NT2/D1 (cell line): ENCODE data around the gene RGS19.

ENCODE experiments used
- DNase-seq: peaks from one replicate; pipeline ENCODE4 v3.0.0-alpha.2; 2011; ENCODE audit warnings: low read depth, low spot score
- H3K27me3 ChIP-seq: 2 replicates; pipeline ENCODE4 v1.6.0; 2011; ENCODE audit warnings: mild to moderate bottlenecking; ENCODE audit not compliant: insufficient read length, insufficient read depth
- H3K36me3 ChIP-seq: 2 replicates; pipeline ENCODE4 v1.6.1; 2011; ENCODE audit warnings: mild to moderate bottlenecking, low read length, mixed read lengths; ENCODE audit not compliant: insufficient read depth, insufficient read length
- H3K4me1 ChIP-seq: 2 replicates; pipeline ENCODE4 v1.5.1; 2011; ENCODE audit not compliant: insufficient read depth, insufficient read length
- H3K4me3 ChIP-seq: 2 replicates; pipeline ENCODE4 v1.5.1; 2011; ENCODE audit warnings: low read depth; ENCODE audit not compliant: insufficient read length
- H3K9ac ChIP-seq: 2 replicates; pipeline ENCODE4 v1.6.0; 2011; ENCODE audit warnings: low read depth; ENCODE audit not compliant: insufficient read length
- H3K9me3 ChIP-seq: 2 replicates; pipeline ENCODE4 v1.5.1; 2011; ENCODE audit warnings: mild to moderate bottlenecking, low read length; ENCODE audit not compliant: insufficient read depth
- SUZ12 ChIP-seq: IDR thresholded peaks from 2 replicates; pipeline ENCODE4 v1.6.1; 2011; ENCODE audit not compliant: insufficient read length, insufficient read depth; ENCODE audit errors: extremely low read depth
- YY1 ChIP-seq: IDR thresholded peaks from 2 replicates; pipeline ENCODE4 v1.6.1; 2011; ENCODE audit not compliant: insufficient read length, insufficient read depth
- ZNF274 ChIP-seq: IDR thresholded peaks from 2 replicates; pipeline ENCODE4 v1.6.1; 2011; ENCODE audit warnings: mild to moderate bottlenecking, low read depth, low read length

The RGS19 gene

DNA sequence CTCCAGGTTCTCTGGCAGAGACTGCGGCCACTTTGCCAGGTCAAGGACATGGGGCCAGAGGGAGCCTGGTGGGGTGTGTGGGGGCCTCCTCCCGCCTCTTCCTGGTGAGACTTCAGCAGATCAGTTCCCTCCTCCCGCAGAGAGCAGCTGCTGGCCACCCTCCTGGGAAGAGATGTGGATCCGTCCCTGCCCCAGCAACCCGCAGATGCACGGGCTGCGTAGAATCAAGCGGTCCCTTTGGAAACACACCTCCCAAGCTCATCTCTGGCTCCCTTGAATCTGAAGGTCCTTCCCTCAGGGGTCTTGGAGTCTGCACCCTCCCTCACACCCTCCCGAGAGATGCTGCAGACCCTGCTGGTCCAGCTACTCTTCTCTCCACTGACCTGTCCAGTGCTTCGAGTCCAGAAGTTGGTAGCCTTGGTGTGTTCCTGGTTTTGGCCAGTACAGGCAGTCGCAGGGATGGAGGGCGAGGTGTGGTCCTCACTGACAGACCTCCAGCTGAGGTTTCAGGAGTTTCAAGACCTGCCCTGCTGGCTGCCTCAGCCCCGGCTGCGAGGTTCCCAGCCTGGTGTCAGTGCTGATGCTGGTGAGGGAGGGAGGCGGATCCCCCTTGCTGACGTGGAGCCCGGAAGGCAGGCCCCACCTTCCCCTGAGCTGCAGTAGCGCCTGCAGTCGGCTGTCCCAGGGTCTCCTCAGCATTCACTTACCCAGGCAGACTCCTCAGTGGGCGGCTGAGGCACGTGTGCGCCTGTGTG lies 27.8 kb upstream of the RGS19 start, which contains the start of gene NPBWR2:
NPBWR2 (minus strand) TSS at position 585 of the 755 bp plus-strand sequence. CDS start 734 bp downstream, outside the sequence.
- Histone ChIP-seq H3K36me3 (no peaks in the 10 kb centered on the region), H3K9me3 (no peaks in the 10 kb centered on the region), H3K4me1 (peaks cover 25% of the 10 kb centered on the region), H3K4me3 (no peak within 1 kb of the TSS), H3K9ac (peak within 1 kb of the TSS; percentile 26), H3K27me3 (peaks cover 8% of the 10 kb centered on the region)
- TF ChIP-seq YY1 (no peak), ZNF274 (no peak), SUZ12 (no peak)
- DNase-seq = no peak

DNA sequence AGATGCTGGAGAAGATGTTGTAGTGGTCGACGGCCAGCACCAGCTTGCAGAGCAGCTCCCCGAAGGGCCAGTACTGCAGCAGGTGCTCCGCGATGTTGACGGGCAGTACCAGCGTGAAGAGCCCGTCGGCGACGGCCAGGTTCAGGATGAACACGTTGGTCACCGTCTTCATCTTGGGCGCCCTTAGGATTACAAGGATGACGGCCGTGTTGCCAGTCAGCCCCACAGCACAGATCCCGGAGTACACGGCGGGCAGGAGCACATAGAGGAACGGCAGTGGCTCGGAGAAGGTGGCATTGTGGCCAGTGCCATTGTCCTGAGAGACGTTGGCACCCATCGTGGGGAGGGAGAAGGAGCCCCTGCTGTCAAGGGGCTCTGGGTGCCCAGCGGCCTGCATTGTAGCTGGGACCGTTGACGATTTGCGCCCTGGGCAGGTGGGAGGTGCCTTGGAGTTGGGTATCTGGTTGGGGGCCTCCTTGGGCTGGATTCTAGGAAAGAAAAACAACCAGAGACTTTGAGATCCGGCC lies 27.2 kb upstream of the RGS19 start:
- H3K9ac ChIP-seq = no peak overlapping the region
- peaks cover 13% of the 10 kb centered on the region for H3K27me3 ChIP-seq
- no peak for DNase-seq
- no peak for TF ChIP-seq ZNF274
- no peak for TF ChIP-seq SUZ12
- TF ChIP-seq YY1 = no peak
- H3K9me3 ChIP-seq = no peaks in the 10 kb centered on the region
- peaks cover 29% of the 10 kb centered on the region for H3K4me1 ChIP-seq
- no peak overlapping the region for H3K4me3 ChIP-seq
- no peaks in the 10 kb centered on the region for H3K36me3 ChIP-seq

DNA sequence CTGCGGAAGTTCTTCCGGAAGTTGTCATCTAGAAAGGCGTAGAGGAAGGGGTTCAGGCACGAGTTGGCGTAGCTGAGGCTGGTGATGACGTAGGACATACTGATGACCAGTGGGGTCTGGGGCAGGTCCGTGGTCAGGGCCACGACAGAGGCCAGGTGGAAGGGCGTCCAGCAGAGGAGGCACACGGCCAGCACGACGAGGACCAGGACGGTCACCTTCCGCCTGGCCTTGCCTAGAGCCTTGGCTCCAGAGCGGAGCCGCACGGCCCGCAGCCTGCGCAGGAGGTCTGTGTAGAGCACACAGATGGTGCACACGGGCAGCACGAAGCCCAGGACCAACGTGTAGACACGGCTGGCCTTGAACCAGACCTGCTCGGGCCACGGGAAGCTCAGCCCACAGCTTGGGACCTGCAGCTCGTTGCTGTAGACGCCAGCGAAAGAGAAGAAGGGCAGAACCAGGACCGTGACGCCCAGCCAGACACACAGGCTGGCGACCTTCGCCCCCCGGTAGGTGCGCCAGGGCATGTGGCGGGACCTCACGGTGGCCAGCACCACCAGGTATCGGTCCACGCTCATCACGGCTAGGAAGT lies 26.6 kb upstream of the RGS19 start:
- no peaks in the 10 kb centered on the region for H3K36me3 ChIP-seq
- no peaks in the 10 kb centered on the region for H3K9me3 ChIP-seq
- TF ChIP-seq ZNF274 = no peak
- no peak for TF ChIP-seq YY1
- no peak for TF ChIP-seq SUZ12
- peaks cover 30% of the 10 kb centered on the region for H3K4me1 ChIP-seq
- H3K27me3 ChIP-seq = peaks cover 18% of the 10 kb centered on the region
- DNase-seq = no peak
- no peak overlapping the region for H3K4me3 ChIP-seq
- no peak overlapping the region for H3K9ac ChIP-seq

DNA sequence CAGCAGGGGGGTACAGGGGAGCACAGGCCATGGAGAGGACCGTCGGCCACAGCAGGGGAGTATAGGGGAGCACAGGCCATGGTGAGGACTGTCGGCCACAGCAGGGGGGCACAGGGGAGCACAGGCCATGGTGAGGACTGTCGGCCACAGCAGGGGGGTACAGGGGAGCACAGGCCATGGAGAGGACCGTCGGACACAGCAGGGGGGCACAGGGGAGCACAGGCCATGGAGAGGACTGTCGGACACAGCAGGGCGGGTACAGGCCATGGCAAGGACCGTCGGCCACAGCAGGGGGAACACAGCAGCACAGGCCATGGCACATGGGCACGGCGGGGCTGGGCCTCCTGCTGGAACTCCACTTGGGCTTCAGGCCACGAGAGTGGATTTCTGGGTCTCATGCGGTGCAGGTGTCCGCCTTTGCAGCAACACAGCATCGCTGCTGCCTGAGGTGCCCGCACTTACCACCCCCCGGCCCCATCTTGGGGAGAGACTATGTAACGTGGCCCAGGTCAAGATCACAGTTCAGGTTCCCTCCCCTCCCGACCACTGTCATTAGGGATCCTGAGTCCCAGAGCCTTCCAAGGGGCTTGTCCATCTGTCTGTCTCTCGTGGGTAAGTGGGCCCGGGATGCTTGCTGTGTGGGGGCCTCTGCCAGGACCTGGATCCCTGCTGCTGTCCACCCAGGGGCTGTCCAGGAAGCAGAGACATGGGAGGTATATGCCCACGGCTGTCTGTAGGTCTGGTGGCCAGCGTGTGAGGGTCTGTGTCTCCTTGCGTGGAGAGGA lies 25.5 kb upstream of the RGS19 start:
- H3K27me3 ChIP-seq = peaks cover 24% of the 10 kb centered on the region
- TF ChIP-seq ZNF274 (no peak), YY1 (no peak), SUZ12 (no peak)

DNA sequence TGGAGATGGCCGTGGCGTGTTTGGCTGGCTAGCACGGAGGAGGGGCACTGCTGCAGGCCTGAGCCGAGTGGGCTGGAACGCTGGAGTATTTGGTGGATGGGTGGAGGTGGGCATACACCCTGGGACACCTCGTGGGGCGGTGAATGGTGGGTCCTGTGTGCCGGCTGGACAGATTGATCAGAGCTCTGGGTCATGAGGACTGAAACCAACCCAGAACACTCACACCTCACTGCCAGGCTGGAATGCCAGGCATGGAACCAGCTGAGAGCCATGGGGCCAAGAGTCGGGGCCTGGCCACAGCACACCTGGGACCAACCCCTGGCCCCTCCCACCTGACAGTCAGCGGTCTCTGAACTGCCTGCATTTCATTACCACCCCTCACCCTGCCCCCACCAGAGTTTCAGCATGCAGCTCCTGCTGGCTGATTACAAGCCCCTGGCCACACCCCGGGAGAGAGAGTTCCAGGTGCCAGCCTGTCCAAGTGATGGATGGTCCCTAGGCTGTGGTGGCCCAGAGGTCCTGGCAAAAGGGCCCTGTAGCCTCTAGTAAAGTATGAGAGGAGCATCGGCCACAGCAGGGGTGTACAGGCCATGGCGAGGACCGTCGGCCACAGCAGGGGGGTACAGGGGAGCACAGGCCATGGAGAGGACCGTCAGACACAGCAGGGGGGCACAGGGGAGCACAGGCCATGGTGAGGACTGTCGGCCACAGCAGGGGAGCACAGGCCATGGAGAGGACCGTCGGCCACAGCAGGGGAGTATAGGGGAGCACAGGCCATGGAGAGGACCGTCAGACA lies 24.8 kb upstream of the RGS19 start:
- Histone ChIP-seq H3K9ac (peak overlapping the region; percentile 50), H3K27me3 (peaks cover 24% of the 10 kb centered on the region), H3K9me3 (no peaks in the 10 kb centered on the region), H3K36me3 (no peaks in the 10 kb centered on the region), H3K4me1 (peaks cover 34% of the 10 kb centered on the region), H3K4me3 (no peak overlapping the region)
- TF ChIP-seq YY1 (no peak), ZNF274 (no peak), SUZ12 (no peak)
- DNase-seq = no peak

More for the DNA sequence above, 25.5 kb upstream of the RGS19 start:
- Histone ChIP-seq H3K9ac (no peak overlapping the region), H3K9me3 (no peaks in the 10 kb centered on the region), H3K36me3 (no peaks in the 10 kb centered on the region), H3K4me3 (no peak overlapping the region), H3K4me1 (peaks cover 30% of the 10 kb centered on the region)
- no peak for DNase-seq

DNA sequence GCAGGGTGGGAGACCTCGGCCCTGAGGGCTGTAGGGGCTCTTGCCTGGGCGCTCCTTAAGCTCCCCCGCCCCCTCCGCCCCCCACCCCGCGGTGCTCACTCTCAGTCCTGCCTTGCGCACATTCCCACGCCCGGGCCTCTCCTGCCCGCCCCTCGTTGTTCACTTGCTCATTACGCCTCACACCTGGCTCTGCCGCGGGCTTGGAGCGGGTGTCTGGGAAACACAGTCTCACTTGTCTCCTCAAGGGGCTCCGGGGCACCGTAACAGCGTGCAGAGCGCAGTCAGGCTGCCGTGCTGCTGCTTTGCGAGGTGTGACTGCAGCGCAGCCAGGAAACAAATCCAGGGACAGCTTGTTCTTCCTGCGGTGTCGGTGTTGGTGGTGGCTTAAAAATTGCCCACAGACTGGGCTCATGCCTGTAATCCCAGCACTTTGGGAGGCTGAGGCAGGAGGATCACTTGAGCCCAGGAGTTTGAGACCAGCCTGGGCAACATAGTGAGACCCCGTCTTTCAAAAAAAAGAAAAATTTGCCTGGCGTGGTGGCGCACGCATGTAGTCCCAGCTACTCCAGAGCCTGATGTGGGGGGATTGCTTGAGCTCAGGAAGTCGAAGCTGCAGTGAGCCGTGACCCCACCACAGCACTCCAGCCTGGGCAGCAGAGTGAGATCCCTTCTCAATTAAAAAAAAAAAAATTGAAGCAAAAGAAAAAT lies 23.5 kb upstream of the RGS19 start:
- no peak for DNase-seq
- H3K4me1 ChIP-seq = peaks cover 31% of the 10 kb centered on the region

More for the DNA sequence above, 23.5 kb upstream of the RGS19 start:
- peaks cover 24% of the 10 kb centered on the region for H3K27me3 ChIP-seq
- H3K9ac ChIP-seq = peak overlapping the region; percentile 89
- no peaks in the 10 kb centered on the region for H3K9me3 ChIP-seq
- H3K4me3 ChIP-seq = peak overlapping the region; percentile 53
- TF ChIP-seq SUZ12 (no peak), ZNF274 (no peak), YY1 (no peak)
- no peaks in the 10 kb centered on the region for H3K36me3 ChIP-seq
